DLD1 (cell line): ENCODE data around the gene NFE2L1.
"Not testable (repeated sequence)": the region's sequence is repeated elsewhere in the genome, so short reads cannot be mapped to it uniquely, and the experiment has no call there.

ENCODE experiments used
- in situ Hi-C: cut with HindIII; loops from 2 replicates; pipeline ENCODE4 v1.10.0; 2017; ENCODE audit warnings: low sequenced_read_pairs

Gene NFE2L1

DNA sequence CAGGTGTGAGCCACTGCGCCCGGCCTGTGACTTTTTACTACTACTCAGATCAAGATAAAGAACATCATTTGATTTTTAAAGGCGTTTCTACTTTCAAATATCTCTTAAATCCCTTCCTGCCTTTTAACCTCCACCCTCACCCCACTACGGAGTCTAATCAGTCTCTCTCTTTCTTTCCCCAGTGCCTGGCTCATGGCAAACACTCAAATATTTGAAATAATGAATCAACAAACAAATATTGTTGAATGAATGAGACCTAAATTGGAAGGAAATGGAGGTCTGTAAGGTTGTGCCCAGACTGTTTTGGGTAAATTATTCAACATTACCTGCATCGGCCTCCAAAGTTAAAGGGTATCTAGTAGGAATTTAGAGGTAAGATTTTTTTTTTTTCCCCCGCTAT, 25.3 kb upstream of the NFE2L1 start:
- in situ Hi-C loops = no loop called here

DNA sequence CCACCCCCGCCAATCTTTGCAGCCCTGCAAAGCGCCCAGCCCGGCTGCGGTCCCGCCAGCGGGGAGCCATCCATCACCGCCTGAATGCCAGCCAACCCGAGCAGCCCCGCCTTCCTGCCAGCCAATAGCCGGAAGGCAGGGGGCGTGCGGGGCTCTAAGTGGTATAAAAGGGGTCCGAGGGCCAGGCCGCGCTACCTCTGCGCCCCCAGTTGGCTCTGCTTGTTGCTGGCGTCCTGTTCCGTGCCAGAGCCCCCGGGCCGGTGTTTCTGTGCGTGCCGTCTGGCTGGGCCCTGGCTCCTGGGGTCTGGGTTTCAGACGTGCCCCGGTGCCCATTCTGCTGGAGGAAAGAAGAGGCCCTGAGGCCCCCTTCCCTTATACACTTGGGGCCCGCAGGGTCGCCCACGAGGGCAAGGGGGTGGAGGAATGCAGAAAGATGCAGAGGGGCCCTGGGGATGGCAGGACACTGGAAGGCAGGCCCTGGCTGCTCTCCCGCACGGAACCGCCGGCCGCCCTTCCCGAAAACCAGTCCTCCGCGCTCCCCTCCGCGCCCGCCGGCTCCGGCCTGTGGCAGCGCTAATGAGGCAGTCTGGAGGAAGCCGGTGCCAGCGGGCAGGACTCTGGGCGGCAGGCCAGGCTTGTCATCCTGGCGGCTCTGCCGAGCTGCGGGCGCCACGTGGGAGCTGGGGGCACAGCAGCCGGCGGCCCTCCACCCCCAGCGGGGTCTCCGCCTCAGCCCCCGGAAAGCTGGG, 24.6 kb upstream of the NFE2L1 start:
- in situ Hi-C loops = no loop called here

- in situ Hi-C loops = no loop called here
These were observed 23.8 kb upstream of the NFE2L1 start for GRCh38 chr17:48024149-48025039.

DNA sequence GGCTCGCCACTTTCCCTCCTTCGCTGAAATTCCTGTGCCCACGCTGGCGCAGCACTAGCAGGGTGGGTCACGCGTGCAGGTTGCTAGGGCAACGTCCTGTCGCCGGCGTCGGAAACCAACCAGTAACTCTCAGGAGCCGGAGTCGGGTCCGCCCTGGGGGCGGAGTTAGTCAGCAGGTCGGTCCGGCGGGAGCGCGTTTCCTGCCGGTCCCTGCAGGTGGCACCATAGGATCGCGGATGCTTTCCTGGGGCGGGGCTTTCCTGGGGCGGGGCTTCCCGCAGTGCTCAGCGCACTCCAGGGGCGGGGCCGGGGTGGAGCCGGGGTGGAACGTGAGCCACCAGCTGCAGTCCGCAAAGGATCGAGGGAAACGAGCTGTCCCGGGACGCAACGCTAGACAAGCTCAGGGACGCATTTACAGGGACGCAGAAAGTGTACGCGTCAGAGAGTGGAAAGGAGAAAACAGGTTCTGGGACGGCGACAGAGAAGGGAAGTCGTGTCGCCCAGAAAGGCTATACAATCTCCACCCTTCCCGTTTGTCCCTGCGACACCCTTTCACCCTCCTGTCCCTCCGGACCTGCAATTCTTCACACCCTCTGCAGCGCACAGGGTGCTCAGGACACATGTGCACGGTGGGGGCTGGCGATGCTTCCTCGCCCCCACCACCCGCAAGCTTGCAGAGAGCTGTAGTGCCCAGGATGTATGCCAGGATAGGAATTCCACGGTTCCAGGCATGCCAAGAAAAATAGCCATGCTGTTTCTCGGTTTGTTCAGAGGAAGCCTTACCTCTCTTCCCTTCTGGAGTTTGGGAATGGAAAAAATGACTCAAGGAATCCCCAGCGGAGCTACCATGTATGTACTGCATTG, 22.9 kb upstream of the NFE2L1 start:
- in situ Hi-C loops = no loop called here

DNA sequence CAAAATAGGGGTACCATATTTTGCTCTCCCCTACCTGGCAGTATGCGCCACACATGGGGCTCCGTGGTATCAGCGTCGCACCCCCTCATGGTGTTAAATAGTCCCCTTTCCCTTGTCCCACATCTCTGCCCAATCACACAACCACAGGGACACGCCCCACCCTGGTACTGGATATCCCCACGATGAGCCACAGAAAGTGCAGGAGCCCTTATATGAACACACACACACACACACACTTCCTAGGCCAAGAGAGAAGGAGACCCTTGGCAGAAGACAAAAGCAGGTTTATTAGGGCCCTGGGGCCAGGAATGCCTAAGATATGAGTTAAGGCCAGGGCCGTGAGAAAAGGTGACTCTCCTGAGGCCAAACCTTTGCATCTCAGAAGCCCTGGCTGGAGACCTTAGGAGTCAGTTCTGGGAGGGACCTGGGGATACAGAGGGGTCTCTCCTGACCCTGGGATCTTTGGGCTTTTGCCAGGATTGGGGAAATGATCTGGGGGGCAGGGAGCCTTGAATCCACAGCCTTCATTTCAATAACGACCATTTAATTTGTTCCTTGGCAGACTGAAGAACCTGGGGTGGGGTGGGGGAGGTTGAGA, 22.2 kb upstream of the NFE2L1 start:
- in situ Hi-C loops = no loop called here

- in situ Hi-C loops = no loop called here
These were observed 21.4 kb upstream of the NFE2L1 start for GRCh38 chr17:48026502-48027321.

DNA sequence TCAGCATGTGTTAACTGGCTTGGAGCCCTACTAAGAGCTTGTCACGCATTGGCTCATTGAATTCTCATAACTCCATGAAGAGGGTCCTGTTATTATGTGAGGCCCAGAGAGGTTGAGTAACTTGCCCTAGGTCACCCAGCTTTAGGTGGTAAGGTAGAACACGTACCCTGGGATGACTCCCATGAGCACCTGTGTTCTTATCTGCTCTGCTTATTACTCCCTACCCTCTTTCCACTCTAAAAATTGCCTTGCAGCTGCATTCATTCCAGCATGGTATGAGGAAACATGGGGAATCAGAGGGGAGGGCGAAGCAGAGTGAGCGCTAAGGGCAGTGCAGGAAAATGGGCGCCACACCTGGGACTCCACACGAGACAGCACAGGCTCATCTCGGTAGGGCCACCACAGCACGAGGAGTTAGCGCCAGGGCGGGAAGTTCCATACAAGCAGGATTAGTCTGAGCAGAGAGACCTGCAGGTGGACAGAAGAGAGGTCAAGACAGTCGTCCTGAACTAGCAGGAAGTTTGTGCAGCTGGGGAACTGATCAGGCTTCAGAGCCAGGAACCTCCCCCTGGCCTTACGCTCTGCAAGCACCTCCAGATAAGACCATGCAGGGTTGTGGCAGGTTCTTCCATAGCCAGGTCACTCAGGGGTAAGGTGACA, 20.7 kb upstream of the NFE2L1 start:
- in situ Hi-C loops = no loop called here

DNA sequence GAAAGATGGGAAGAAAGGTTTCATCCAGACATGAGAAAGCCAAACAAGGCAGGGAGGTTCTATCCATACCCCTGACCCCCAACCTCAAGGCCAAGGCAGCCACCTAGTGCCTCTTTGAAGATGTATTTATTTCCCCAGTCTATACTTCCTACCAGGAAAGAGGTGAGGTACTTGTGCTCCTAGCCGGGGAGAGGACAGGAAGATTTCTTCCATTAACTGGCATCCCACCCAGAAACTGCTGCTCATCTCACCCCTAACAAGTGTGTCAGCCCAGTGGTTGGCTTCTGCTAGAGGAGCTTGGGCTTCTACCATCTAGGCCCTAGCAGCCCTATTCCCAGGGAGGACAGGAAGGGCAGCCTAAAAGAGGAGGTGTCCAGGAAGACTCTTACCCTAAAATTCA, 19.4 kb upstream of the NFE2L1 start:
- in situ Hi-C loops = no loop called here

DNA sequence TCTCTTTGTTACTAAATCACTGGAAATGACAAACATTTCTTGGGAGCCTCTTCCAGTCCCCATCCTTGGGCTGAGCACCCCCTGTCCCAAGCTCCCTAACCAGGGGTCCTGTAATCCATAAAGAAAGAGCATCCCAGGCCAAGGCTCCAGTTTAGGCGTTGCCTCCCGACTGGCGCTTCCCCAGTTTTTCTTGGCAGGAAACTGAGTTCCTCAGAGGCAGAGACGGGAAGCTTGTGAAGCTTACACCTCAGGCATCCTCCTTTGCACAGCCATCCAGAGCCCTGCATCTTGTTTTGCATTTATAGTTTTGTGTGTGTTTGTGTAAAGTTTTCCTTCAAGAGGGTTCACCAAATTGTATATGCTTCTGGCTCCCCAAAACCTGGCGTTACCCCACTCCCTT, 17.6 kb upstream of the NFE2L1 start:
- in situ Hi-C loops = no loop called here

DNA sequence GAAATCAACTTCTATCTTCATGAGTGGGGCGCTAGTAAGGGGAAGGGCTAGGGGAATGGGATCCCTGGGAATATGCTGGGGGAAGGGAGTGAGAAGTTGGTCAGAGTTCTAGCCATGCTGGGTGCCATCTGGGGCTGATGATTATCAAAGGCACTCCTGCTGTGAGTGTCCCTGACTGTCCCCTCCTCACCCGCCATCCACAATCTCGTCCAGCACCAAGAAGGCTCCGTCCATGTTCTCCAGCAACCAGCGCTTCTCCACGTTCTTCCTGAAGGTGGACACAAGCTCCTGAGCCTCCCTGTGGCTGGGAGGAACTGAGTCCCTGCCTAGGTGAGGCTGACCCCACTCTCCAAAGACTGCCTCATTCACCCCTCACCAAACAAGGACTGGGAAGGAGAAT, 16.2 kb upstream of the NFE2L1 start:
- in situ Hi-C loops = no loop called here

GRCh38 chr17:48034734-48035133, 13.4 kb upstream of the NFE2L1 start:
- in situ Hi-C loops = not testable (repeated sequence)

DNA sequence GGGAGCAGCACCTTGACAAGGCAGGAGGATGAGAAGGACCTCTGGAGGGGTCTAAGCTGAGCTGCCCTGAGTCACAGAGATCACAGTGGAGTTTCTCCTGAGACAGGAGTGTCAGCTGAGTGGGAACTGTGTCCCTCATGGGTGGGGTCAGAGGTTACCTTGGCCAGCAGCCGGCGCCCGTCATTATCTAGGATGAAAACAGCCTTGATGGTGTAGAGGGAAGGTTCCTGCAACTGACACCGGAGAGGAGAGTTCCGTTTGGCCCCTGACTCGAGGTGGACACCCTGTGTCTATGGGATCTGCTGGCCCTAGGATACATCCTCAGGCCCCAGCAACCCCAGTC, 11.5 kb upstream of the NFE2L1 start:
- in situ Hi-C loops = no loop called here

GRCh38 chr17:48037036-48037837, 10.9 kb upstream of the NFE2L1 start, which contains the start of gene COPZ2:
COPZ2 (minus strand) TSS chr17:48037797; CDS start chr17:48037777, 20 bp downstream.
- in situ Hi-C loops = no loop called here

- in situ Hi-C loops = no loop called here
These were observed 10.3 kb upstream of the NFE2L1 start for GRCh38 chr17:48037838-48038323.

DNA sequence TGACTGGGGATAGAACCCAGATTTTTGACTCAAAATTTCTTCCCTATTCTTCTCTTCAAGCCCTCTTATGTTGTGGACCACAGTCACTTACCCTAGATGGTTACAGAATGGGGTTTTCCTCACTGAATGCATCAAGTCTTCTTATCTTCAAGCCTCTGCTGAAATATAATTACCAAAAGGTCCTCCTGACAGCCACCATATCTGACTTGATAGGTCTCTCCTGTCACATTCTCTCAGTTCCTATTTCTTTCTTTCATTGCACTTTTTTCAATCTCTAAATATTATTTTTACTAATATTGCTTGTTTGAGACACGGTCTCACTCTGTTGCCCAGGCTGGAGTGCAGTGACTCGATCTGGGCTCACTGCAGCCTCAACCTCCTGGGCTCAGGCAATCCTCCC, 9.5 kb upstream of the NFE2L1 start:
- in situ Hi-C loops = no loop called here

- in situ Hi-C loops = no loop called here
These were observed 5.0 kb upstream of the NFE2L1 start for GRCh38 chr17:48043176-48043575.

DNA sequence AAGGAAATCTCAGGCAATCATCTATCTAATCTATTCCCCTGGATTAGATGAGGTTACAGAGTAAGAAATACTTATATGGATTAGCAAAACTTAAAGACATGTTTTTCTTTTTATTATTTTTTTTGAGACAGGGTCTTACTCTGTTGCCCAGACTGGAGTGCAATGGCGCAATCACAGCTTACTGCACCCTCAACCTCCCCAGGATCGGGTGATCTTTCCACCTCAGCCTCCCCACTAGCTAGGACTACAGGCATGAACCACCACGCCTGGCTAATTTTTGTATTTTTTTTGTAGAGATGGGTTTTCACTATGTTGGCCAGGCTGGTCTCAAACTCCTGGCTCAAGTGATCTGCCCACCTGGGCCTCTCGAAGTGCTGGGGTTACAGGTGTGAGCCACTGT, 3.3 kb upstream of the NFE2L1 start:
- in situ Hi-C loops = no loop called here

DNA sequence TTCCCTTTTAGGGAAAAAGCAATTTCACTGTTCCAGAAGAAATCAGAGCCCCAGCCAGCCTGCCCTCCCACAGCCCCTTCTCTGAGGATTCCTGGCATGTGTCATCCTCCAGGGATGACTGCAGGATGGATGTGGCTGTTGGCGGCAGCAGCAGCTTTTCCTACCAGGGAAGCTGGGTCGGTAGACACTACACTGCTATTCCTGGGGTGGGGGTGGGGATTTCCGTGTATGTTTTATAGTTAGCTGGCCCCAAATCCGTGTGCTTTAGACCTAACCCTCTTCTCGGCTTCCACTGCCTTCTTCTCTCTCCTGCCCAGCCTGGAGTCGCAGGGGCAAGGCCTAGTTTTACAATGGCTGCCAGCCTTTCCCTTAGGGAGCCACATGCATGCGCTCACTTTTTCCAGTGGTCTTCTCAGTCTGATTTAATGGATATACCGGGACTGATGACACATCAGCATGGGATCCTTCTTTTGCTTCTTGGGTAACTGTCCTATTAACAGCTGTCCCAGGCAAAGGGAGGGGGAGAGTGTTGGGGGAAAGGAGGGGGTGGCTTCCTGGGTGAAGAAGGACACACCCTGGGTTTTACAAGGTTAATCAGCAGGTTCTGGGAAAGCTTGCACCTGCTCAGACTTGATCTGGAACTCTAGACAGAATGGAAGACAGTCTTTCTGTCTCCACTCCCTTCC, 2.7 kb upstream of the NFE2L1 start:
- in situ Hi-C loops = no loop called here
